Endothelial cell of umbilical vein (primary cell): ENCODE data around the gene SERPINB5. TPM values are rescaled to one million over a fixed set of nuclear protein-coding genes. Genes with fewer than 3 reads are reported as not detected.

Source experiments
- BruUV-seq: library from RNA; stranded (reverse); fragments of 400-500 nt; replicated peaks from 2 replicates; lab custom pipeline; 2021; lab: Mats Ljungman, UMichigan
- CTCF ChIA-PET: fragments of 300-600, 350-600 bp; sonication (Branson Sonifier 250); formaldehyde crosslinking; loops from one replicate; lab custom pipeline; 2021; ENCODE audit warnings: antibody characterized with exemption, inconsistent platforms; lab: Charles Lee
- POLR2A ChIA-PET: fragments of 300-600, 350-600 bp; sonication (Branson Sonifier 250); formaldehyde crosslinking; loops from one replicate; lab custom pipeline; 2021; ENCODE audit warnings: antibody characterized with exemption, inconsistent platforms; lab: Charles Lee
- DNase-seq: peaks from one replicate; pipeline ENCODE4 v3.0.0-alpha.2; 2011; ENCODE audit warnings: low read depth, low spot score
- FAIRE-seq: peaks from 2 replicates; lab custom pipeline; 2011; peaks lifted over from hg19 to GRCh38; lab: Jason Lieb, UNC
- H2AFZ ChIP-seq: 2 replicates; pipeline ENCODE4 v1.6.0; 2012; ENCODE audit warnings: low read depth, low read length, control low read depth, inconsistent platforms
- H3K27ac ChIP-seq: 2 replicates; pipeline ENCODE4 v1.5.1; 2011; ENCODE audit warnings: low read depth, mild to moderate bottlenecking, control low read depth, low read length, moderate library complexity; ENCODE audit not compliant: insufficient read depth
- H3K27me3 ChIP-seq, 2 experiments: 2 replicates each; pipeline versions ENCODE4 v1.6.0 to v1.6.1; 2011; ENCODE audit warnings: low read length in 2 of 2, mixed read lengths in 1 of 2; ENCODE audit not compliant: control insufficient read depth in 2 of 2, insufficient read depth in 2 of 2
- H3K36me3 ChIP-seq, 2 experiments: 2 replicates in 1 of 2; 3 replicates in 1 of 2; pipeline ENCODE4 v1.5.1; 2011; ENCODE audit warnings: low read length in 2 of 2, mild to moderate bottlenecking in 1 of 2, moderate library complexity in 1 of 2; ENCODE audit not compliant: control insufficient read depth in 2 of 2, insufficient read depth in 2 of 2; ENCODE audit errors: extremely low read depth in 1 of 2
- H3K4me1 ChIP-seq: 3 replicates; pipeline ENCODE4 v1.5.1; 2011; ENCODE audit warnings: mild to moderate bottlenecking, low read length; ENCODE audit not compliant: control insufficient read depth, insufficient read depth; ENCODE audit errors: extremely low read depth
- H3K4me2 ChIP-seq: 2 replicates; pipeline ENCODE4 v1.6.1; 2011; ENCODE audit warnings: low read length, control low read depth, mixed read lengths; ENCODE audit not compliant: insufficient read depth
- H3K4me3 ChIP-seq, 3 experiments: fragments of 200-600 bp in 1 of 3; sonication (generic), shearing (Covaris generic) in 1 of 3; replicated peaks in 1 of 3; 2 replicates each; pipeline ENCODE4 v1.5.1; 2011 to 2016; ENCODE audit warnings: control low read depth in 3 of 3, low read length in 3 of 3, mild to moderate bottlenecking in 2 of 3, inconsistent platforms in 1 of 3, low read depth in 1 of 3, moderate library complexity in 1 of 3; ENCODE audit not compliant: insufficient read depth in 1 of 3
- H3K79me2 ChIP-seq: 2 replicates; pipeline ENCODE4 v1.6.0; 2012; ENCODE audit warnings: low read length, inconsistent platforms; ENCODE audit not compliant: control insufficient read depth, insufficient read depth
- H3K9ac ChIP-seq: replicated peaks from 2 replicates; pipeline ENCODE3; 2011; ENCODE audit warnings: low read length, control low read depth; ENCODE audit not compliant: insufficient read depth; ENCODE audit errors: extremely low read depth
- H3K9me1 ChIP-seq: replicated peaks from 3 replicates; pipeline ENCODE4 v1.6.0; 2011; ENCODE audit warnings: mild to moderate bottlenecking, low read length; ENCODE audit not compliant: control insufficient read depth, insufficient read depth; ENCODE audit errors: extremely low read depth
- H3K9me3 ChIP-seq: replicated peaks from 2 replicates; pipeline ENCODE4 v1.5.1; 2012; ENCODE audit warnings: low read length, inconsistent platforms; ENCODE audit not compliant: control insufficient read depth, insufficient read depth
- H4K20me1 ChIP-seq: replicated peaks from 2 replicates; pipeline ENCODE3; 2011; ENCODE audit warnings: mild to moderate bottlenecking, low read length; ENCODE audit not compliant: control insufficient read depth, insufficient read depth; ENCODE audit errors: extremely low read depth
- EZH2 ChIP-seq: IDR thresholded peaks from 2 replicates; pipeline ENCODE4 v1.6.1; 2012; ENCODE audit warnings: borderline replicate concordance, low read depth, mild to moderate bottlenecking, moderate library complexity, low read length, inconsistent platforms; ENCODE audit not compliant: severe bottlenecking
- FOS ChIP-seq: IDR thresholded peaks from 2 replicates; pipeline ENCODE4 v1.6.1; 2011; ENCODE audit warnings: mild to moderate bottlenecking, low read length, moderate library complexity, borderline replicate concordance; ENCODE audit not compliant: insufficient read depth
- GATA2 ChIP-seq: IDR thresholded peaks from 2 replicates; pipeline ENCODE4 v1.7.0; 2011; ENCODE audit warnings: low read depth, mild to moderate bottlenecking, moderate library complexity, mixed read lengths, low read length; ENCODE audit not compliant: insufficient read length, insufficient read depth
- JUN ChIP-seq: IDR thresholded peaks from 2 replicates; pipeline ENCODE4 v1.6.1; 2011; ENCODE audit warnings: borderline replicate concordance, low read depth; ENCODE audit not compliant: insufficient read length, insufficient read depth
- MYC ChIP-seq: IDR thresholded peaks from one replicate; pipeline ENCODE4 v1.6.1; 2011; ENCODE audit warnings: mild to moderate bottlenecking, low read depth, low read length
- POLR2A ChIP-seq: IDR thresholded peaks from 2 replicates; pipeline ENCODE4 v1.6.1; 2012; ENCODE audit warnings: low read depth, mild to moderate bottlenecking, control low read depth, low read length
- POLR2AphosphoS5 ChIP-seq: IDR thresholded peaks from 2 replicates; pipeline ENCODE4 v1.6.1; 2012; ENCODE audit warnings: low read depth, mild to moderate bottlenecking, control low read depth, low read length, moderate library complexity; ENCODE audit not compliant: insufficient read depth
- dilution Hi-C: fragments of 300-500 bp; cut with MboI; formaldehyde crosslinking; loops from one replicate; pipeline ENCODE4 v1.15.0; 2019; ENCODE audit warnings: low sequenced_read_pairs; ENCODE audit not compliant: extremely low pct_ligation_motif_present
- intact Hi-C: fragments of 100-400 bp; cut with micrococcal nuclease; formaldehyde crosslinking; loops from one replicate; pipeline ENCODE4 v1.10.0; 2022
- polyA plus RNA-seq, 4 experiments: library from polyadenylated mRNA; depleted of rRNA in 3 of 4; stranded (reverse) in 3 of 4; unstranded in 1 of 4; fragments of >200 nt; gene quantifications; 2 replicates each; pipeline versions ENCODE4 v1.2.1 to v1.2.3, GENCODE V29; 2011 to 2012; ENCODE audit warnings: missing spikeins in 1 of 4
- total RNA-seq: library from RNA; stranded (reverse); gene quantifications from 2 replicates; pipeline ENCODE4 v1.2.3, GENCODE V29; 2021
- TF ChIP-seq, protein P1 (sequence below): IDR thresholded peaks from 2 replicates; pipeline ENCODE4 v1.6.1; 2011; ENCODE audit not compliant: insufficient read depth, insufficient read length
- TF ChIP-seq, protein P2 (sequence below), 2 donors: IDR thresholded peaks; 1 replicate in 1 of 2; 2 replicates in 1 of 2; pipeline ENCODE4 v1.5.1; 2011; ENCODE audit warnings: low read length in 2 of 2, mild to moderate bottlenecking in 2 of 2, moderate library complexity in 2 of 2, control low read depth in 1 of 2, inconsistent platforms in 1 of 2, low read depth in 1 of 2; ENCODE audit not compliant: insufficient read depth in 1 of 2; ENCODE audit errors: extremely low read depth in 1 of 2

SERPINB5 gene
- total and polyA plus RNA-seq, 2 donors (not counting 3 experiments of a cell fraction or from before 2014, with no cell fraction given): not detected

DNA sequence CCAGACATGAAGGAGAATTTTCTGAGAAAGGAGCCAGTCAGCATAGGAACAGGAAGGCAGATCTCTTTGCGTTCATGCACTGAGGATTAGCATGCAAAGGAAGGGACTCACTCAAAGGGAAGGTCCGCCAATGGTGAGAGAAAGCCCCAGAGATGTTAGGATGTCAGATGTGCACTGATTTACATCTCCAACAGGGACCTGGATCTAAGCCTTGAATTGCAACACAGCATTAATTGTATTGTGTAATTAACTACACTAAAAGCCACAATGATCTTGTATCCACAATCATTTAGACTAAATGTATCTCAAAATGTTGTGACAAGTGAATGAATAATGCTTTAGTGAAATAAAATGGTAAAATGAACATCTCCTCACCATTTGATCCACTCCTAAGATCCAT is 4.2 kb downstream of the SERPINB5 start:
- H3K27me3 ChIP-seq: peaks cover 0 to 4% of the 10 kb centered on the region in 2 experiments
- DNase-seq (no peak), FAIRE-seq (no peak)
- no TSS peak for BruUV-seq
- no peaks in the 10 kb centered on the region for H3K4me1 ChIP-seq
- POLR2A ChIA-PET: no interaction called here
- no peaks in the 10 kb centered on the region for H3K36me3 ChIP-seq
- intact Hi-C loops (no loop called here), dilution Hi-C loops (no loop called here)
- no peaks in the 10 kb centered on the region for H3K79me2 ChIP-seq
- CTCF ChIA-PET: no interaction called here
- no peak overlapping the region for H3K4me3 ChIP-seq
- no peak overlapping the region for H3K9ac ChIP-seq
- no peaks in the 10 kb centered on the region for H4K20me1 ChIP-seq
- H3K9me3 ChIP-seq: no peaks in the 10 kb centered on the region
- no peak overlapping the region for H2AFZ ChIP-seq
- H3K4me2 ChIP-seq: no peak overlapping the region
- TF ChIP-seq EZH2 (no peak), POLR2AphosphoS5 (no peak), MYC (no peak), JUN (no peak), POLR2A (no peak), FOS (no peak), GATA2 (no peak)
- TF ChIP-seq, protein P1, sequence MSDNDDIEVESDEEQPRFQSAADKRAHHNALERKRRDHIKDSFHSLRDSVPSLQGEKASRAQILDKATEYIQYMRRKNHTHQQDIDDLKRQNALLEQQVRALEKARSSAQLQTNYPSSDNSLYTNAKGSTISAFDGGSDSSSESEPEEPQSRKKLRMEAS: no peak
- TF ChIP-seq, protein P2, sequence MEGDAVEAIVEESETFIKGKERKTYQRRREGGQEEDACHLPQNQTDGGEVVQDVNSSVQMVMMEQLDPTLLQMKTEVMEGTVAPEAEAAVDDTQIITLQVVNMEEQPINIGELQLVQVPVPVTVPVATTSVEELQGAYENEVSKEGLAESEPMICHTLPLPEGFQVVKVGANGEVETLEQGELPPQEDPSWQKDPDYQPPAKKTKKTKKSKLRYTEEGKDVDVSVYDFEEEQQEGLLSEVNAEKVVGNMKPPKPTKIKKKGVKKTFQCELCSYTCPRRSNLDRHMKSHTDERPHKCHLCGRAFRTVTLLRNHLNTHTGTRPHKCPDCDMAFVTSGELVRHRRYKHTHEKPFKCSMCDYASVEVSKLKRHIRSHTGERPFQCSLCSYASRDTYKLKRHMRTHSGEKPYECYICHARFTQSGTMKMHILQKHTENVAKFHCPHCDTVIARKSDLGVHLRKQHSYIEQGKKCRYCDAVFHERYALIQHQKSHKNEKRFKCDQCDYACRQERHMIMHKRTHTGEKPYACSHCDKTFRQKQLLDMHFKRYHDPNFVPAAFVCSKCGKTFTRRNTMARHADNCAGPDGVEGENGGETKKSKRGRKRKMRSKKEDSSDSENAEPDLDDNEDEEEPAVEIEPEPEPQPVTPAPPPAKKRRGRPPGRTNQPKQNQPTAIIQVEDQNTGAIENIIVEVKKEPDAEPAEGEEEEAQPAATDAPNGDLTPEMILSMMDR (IDR thresholded peaks at IDR 0.05; ENCODE audit: extremely low read depth in 1 of 2, insufficient read depth in 1 of 2, low read depth in 1 of 2, low read length in 2 of 2): no peak
- H3K9me1 ChIP-seq: no peaks in the 10 kb centered on the region
- no peak overlapping the region for H3K27ac ChIP-seq
